ENCODE measurements around the gene PSMD3. TPM values are rescaled to one million over a fixed set of nuclear protein-coding genes. Genes with fewer than 3 reads are reported as not detected.

Gene PSMD3
- total and polyA plus RNA-seq, 9 of the 15 experiments (the other 6 are each of a cell fraction or from before 2014, with no cell fraction given): 2.0 to 251 (median 135) TPM

DNA sequence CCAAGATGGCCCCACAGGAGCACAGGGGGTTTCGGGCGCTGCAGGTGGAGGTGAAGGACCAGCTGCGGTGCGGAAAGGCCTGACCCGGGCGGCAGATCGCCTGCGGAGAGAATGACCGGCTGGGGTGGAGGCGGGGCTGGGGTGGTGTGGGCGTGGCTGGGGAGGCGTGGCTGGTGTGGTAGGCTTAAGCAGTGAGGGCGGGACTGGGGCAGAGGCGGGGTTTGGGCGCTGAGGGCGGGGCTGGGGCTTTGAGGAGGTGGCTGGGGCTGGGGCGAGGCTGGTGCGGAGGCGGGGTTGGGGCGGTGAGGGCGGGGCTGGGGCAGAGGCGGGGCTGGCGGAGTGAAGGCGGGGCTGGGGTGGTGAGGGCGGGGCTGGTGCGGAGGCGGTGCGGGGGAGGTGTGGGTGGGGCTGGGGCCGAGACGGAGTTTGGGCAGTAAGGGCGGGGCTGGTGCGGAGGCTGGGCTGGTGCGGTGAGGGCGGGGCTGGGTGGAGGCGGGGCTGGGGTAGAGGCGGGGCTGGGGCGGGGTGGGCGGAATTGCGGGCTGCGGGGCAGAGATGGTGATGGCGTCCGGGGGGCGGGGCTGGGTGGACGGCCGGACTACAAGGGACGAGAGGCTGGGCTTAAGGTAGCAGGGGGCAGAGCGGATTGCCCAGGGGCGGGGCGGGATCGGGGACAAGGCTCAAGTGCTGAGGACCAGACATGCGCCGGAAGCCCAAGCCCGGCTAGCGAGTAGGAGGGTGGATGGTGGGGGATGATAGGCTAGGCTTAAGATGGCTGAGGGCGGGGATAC, 27.7 kb upstream of the PSMD3 start (continued):
- TF ChIP-seq MAZ (CRISPR knock-in tag; conservative IDR thresholded peaks at IDR 0.05 in 1 of 2, IDR thresholded peaks at IDR 0.05 in 1 of 2): 0 out of 4 replicates have a peak, but pooled peaks of 1 of the 2 experiments have one; percentile 28
- TF ChIP-seq SIN3A (IDR thresholded peaks at IDR 0.05; ENCODE audit: borderline replicate concordance in 2 of 2, control insufficient read depth in 1 of 2, low read depth in 2 of 2, low read length in 2 of 2): 0 out of 4 replicates have a peak, but pooled peaks of 1 of the 2 experiments have one; percentile 44
- peak; percentile 58 for TF ChIP-seq POLR2B (IDR thresholded peaks at IDR 0.05; ENCODE audit: low read depth, partially characterized antibody)
- TF ChIP-seq MEF2D (tag; conservative IDR thresholded peaks at IDR 0.05; ENCODE audit: low read depth): no peak
- peak; percentile 49; the same call in 1 of the 2 replicates for TF ChIP-seq ZFX (CRISPR knock-in tag; IDR thresholded peaks at IDR 0.05)
- TF ChIP-seq ETV1 (tag; conservative IDR thresholded peaks at IDR 0.05; ENCODE audit: low read depth): peak; percentile 49; the same call in 1 of the 2 replicates
- TF ChIP-seq VEZF1 (CRISPR knock-in tag; IDR thresholded peaks at IDR 0.05): peak; percentile 98
- no peak for TF ChIP-seq ZFP30 (CRISPR knock-in tag; IDR thresholded peaks at IDR 0.05; ENCODE audit: borderline replicate concordance)
- TF ChIP-seq RBM39 (optimal IDR thresholded peaks at IDR 0.05; ENCODE audit: low read depth, low read length): no peak
- TF ChIP-seq MCM7 (IDR thresholded peaks at IDR 0.05): no peak
- peak; percentile 18 for TF ChIP-seq MYC (IDR thresholded peaks at IDR 0.05; ENCODE audit: low read depth, low read length)
- TF ChIP-seq MYC (CRISPR knock-in tag; IDR thresholded peaks at IDR 0.05; ENCODE audit: borderline replicate concordance, low read depth): no peak
- no peak for TF ChIP-seq ZNF212 (CRISPR knock-in tag; IDR thresholded peaks at IDR 0.05)
- peak; percentile 62 for TF ChIP-seq PHF20 (IDR thresholded peaks at IDR 0.05; ENCODE audit: partially characterized antibody)
- TF ChIP-seq POLR2G (IDR thresholded peaks at IDR 0.05; ENCODE audit: low read depth, low read length): peak; percentile 67
- 0 out of 2 replicates have a peak, but pooled peaks have one; percentile 16 for TF ChIP-seq OTX1 (CRISPR knock-in tag; IDR thresholded peaks at IDR 0.05)
- no peak for TF ChIP-seq TGIF2 (CRISPR knock-in tag; IDR thresholded peaks at IDR 0.05)
- no peak for TF ChIP-seq CC2D1A (IDR thresholded peaks at IDR 0.05)
- TF ChIP-seq TSC22D4 (tag; IDR thresholded peaks at IDR 0.05): no peak
- peak; percentile 10; the same call in 1 of the 2 replicates for TF ChIP-seq CREB1 (IDR thresholded peaks at IDR 0.05)
- no peak for TF ChIP-seq CREB1 (CRISPR knock-in tag; IDR thresholded peaks at IDR 0.05)
- peak; percentile 44 for TF ChIP-seq TAF1 (IDR thresholded peaks at IDR 0.05; ENCODE audit: control insufficient read depth, extremely low read depth, insufficient read depth, low read length, severe bottlenecking)
- TF ChIP-seq ZNF830 (CRISPR knock-in tag; IDR thresholded peaks at IDR 0.05): no peak
- peak; percentile 15; the same call in 1 of the 2 replicates for TF ChIP-seq CXXC5 (CRISPR knock-in tag; IDR thresholded peaks at IDR 0.05)
- peak; percentile 35; the same call in 1 of the 2 replicates for TF ChIP-seq HCFC1 (IDR thresholded peaks at IDR 0.05; ENCODE audit: low read depth, low read length)

Data from K562 (cell line).